Measurements from ENCODE around the gene CACNA2D3. TPM values are rescaled to one million over a fixed set of nuclear protein-coding genes. Genes with fewer than 3 reads are reported as not detected.

CACNA2D3 gene
- total RNA-seq, 1 donor from 2014 or later, result 0.17 TPM

- Histone ChIP-seq H3K27me3 (ENCODE audit: control insufficient read depth, insufficient read depth, low read length) (no peaks in the 10 kb centered on the region), H3K36me3 (ENCODE audit: control insufficient read depth, insufficient read depth, low read length) (no peaks in the 10 kb centered on the region), H3K4me3 (ENCODE audit: low read depth, low read length) (no peak overlapping the region)
- TF ChIP-seq CTCF (IDR thresholded peaks at IDR 0.05; ENCODE audit: insufficient read depth, low read length, poor library complexity, severe bottlenecking), result no peak
- no peak for DNase-seq (ENCODE audit: low read depth)
Measured at GRCh38 chr3:54647721-54648120, 525.4 kb downstream of the CACNA2D3 start.

GRCh38 chr3:54649551-54649950, 527.2 kb downstream of the CACNA2D3 start:
- no peaks in the 10 kb centered on the region for H3K36me3 ChIP-seq (ENCODE audit: control insufficient read depth, insufficient read depth, low read length)
- TF ChIP-seq CTCF (IDR thresholded peaks at IDR 0.05; ENCODE audit: insufficient read depth, low read length, poor library complexity, severe bottlenecking), result no peak
- H3K4me3 ChIP-seq (ENCODE audit: low read depth, low read length), result no peak overlapping the region
- no peaks in the 10 kb centered on the region for H3K27me3 ChIP-seq (ENCODE audit: control insufficient read depth, insufficient read depth, low read length)
- no peak for DNase-seq (ENCODE audit: low read depth)

- no peaks in the 10 kb centered on the region for H3K36me3 ChIP-seq (ENCODE audit: control insufficient read depth, insufficient read depth, low read length)
- no peak overlapping the region for H3K4me3 ChIP-seq (ENCODE audit: low read depth, low read length)
- H3K27me3 ChIP-seq (ENCODE audit: control insufficient read depth, insufficient read depth, low read length), result no peaks in the 10 kb centered on the region
- no peak for TF ChIP-seq CTCF (IDR thresholded peaks at IDR 0.05; ENCODE audit: insufficient read depth, low read length, poor library complexity, severe bottlenecking)
- no peak for DNase-seq (ENCODE audit: low read depth)
Measured at GRCh38 chr3:54653456-54654195, 531.3 kb downstream of the CACNA2D3 start.

- DNase-seq (ENCODE audit: low read depth), result no peak
- Histone ChIP-seq H3K4me3 (ENCODE audit: low read depth, low read length) (no peak overlapping the region), H3K36me3 (ENCODE audit: control insufficient read depth, insufficient read depth, low read length) (no peaks in the 10 kb centered on the region), H3K27me3 (ENCODE audit: control insufficient read depth, insufficient read depth, low read length) (no peaks in the 10 kb centered on the region)
- TF ChIP-seq CTCF (IDR thresholded peaks at IDR 0.05; ENCODE audit: insufficient read depth, low read length, poor library complexity, severe bottlenecking), result no peak
Measured at GRCh38 chr3:54654776-54655175, 532.4 kb downstream of the CACNA2D3 start.

GRCh38 chr3:54659347-54659746, 537.0 kb downstream of the CACNA2D3 start:
- Histone ChIP-seq H3K27me3 (ENCODE audit: control insufficient read depth, insufficient read depth, low read length) (no peaks in the 10 kb centered on the region), H3K36me3 (ENCODE audit: control insufficient read depth, insufficient read depth, low read length) (no peaks in the 10 kb centered on the region), H3K4me3 (ENCODE audit: low read depth, low read length) (no peak overlapping the region)
- DNase-seq (ENCODE audit: low read depth), result no peak
- TF ChIP-seq CTCF (IDR thresholded peaks at IDR 0.05; ENCODE audit: insufficient read depth, low read length, poor library complexity, severe bottlenecking), result no peak

- H3K4me3 ChIP-seq (ENCODE audit: low read depth, low read length), result no peak overlapping the region
- DNase-seq (ENCODE audit: low read depth), result no peak
- no peak for TF ChIP-seq CTCF (IDR thresholded peaks at IDR 0.05; ENCODE audit: insufficient read depth, low read length, poor library complexity, severe bottlenecking)
- no peaks in the 10 kb centered on the region for H3K27me3 ChIP-seq (ENCODE audit: control insufficient read depth, insufficient read depth, low read length)
- H3K36me3 ChIP-seq (ENCODE audit: control insufficient read depth, insufficient read depth, low read length), result no peaks in the 10 kb centered on the region
Measured at GRCh38 chr3:54660714-54661132, 538.4 kb downstream of the CACNA2D3 start.
